HG03135 (cell line): ENCODE measurements around the gene BRINP1.

Experiments
- ATAC-seq: cut with Tn5 transposase; IDR thresholded peaks from one replicate; pipeline ENCODE4 v1.9.1; 2021; ENCODE audit warnings: mild to moderate bottlenecking, moderate library complexity; ENCODE audit not compliant: unreplicated experiment

The BRINP1 gene

GRCh38 chr9:119148855-119149254, 220.4 kb downstream of the BRINP1 start:
- no peak for ATAC-seq

GRCh38 chr9:119137479-119137878, 231.8 kb downstream of the BRINP1 start:
- ATAC-seq: no peak

GRCh38 chr9:119126040-119126439, 243.2 kb downstream of the BRINP1 start:
- ATAC-seq: no peak

- no peak for ATAC-seq
These were observed 247.3 kb downstream of the BRINP1 start for GRCh38 chr9:119121899-119122298.

GRCh38 chr9:119117409-119117808, 251.8 kb downstream of the BRINP1 start:
- no peak for ATAC-seq
